ENCODE measurements around the gene MRPL12.

MRPL12 gene

GRCh38 chr17:81705518-81706231 lies 2.5 kb downstream of the MRPL12 start:
- DNase-seq (ENCODE audit: low read depth): no peak
- Histone ChIP-seq H3K4me1 (ENCODE audit: control insufficient read depth, insufficient read depth, low read length) (peaks cover 32% of the 10 kb centered on the region), H3K27me3 (replicated peaks; ENCODE audit: control insufficient read depth, insufficient read depth, low read length) (no peaks in the 10 kb centered on the region), H3K9me3 (ENCODE audit: control insufficient read depth, low read length) (no peaks in the 10 kb centered on the region), H3K4me3 (ENCODE audit: low read length) (no peak overlapping the region), H3K36me3 (ENCODE audit: control insufficient read depth, insufficient read depth, low read length, severe bottlenecking) (peaks cover 40% of the 10 kb centered on the region), H3K9ac (ENCODE audit: low read length) (no peak overlapping the region)

DNA sequence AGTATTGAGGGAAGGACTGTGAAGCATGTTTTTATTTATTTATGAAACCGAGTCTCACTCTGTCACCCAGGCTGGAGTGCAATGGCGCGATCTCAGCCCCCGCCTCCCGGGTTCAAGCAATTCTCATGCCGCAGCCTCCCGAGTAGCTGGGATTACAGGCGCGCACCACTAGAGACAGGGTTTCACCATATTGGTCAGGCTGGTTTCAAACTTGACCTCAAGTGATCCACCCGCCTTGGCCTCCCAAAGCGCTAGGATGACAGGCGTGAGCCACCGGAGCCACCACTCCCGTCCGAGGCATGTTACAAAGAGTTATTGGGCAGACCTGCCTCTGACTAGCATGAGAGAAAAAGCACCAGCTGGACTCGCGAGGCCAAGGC lies 3.1 kb downstream of the MRPL12 start:
- Histone ChIP-seq H3K9ac (ENCODE audit: low read length) (no peak overlapping the region), H3K9me3 (ENCODE audit: control insufficient read depth, low read length) (no peaks in the 10 kb centered on the region), H3K4me3 (ENCODE audit: low read length) (no peak overlapping the region), H3K36me3 (ENCODE audit: control insufficient read depth, insufficient read depth, low read length, severe bottlenecking) (peaks cover 35% of the 10 kb centered on the region), H3K4me1 (ENCODE audit: control insufficient read depth, insufficient read depth, low read length) (peaks cover 36% of the 10 kb centered on the region), H3K27me3 (replicated peaks; ENCODE audit: control insufficient read depth, insufficient read depth, low read length) (no peaks in the 10 kb centered on the region)
- no peak for DNase-seq (ENCODE audit: low read depth)

DNA sequence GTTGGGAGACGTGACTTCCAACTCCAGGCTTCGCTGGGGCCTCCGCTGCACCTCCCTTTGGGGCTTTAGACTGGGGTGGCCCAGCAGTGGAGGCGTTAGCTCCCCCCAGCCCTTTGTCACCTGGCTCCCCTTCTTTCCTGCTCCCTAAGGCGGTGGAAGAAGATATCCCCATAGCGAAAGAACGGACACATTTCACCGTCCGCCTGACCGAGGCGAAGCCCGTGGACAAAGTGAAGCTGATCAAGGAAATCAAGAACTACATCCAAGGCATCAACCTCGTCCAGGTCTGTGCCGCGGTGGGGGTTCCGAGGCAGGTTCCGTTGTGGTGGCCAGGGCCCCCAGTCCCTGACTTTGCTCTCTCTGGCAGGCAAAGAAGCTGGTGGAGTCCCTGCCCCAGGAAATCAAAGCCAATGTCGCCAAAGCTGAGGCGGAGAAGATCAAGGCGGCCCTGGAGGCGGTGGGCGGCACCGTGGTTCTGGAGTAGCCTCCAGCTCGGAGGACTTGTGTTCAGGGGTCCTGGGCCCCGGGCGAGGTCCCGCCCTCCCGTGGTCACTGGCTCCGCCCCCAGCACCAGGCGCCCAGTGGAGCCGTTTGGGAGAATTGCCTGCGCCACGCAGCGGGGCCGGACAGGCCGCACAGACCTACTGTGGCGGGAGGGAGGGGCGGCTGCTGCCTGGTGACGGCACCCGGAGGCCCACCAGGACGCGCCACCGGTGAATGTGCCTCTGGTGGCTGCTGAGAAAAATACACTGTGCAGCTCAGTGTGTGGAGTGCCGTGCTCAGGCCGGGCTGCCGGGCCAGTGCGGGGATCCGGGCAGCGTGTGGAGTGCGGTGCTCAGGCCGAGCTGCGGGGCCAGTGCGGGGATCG lies 3.8 kb downstream of the MRPL12 start:
- H3K4me3 ChIP-seq (ENCODE audit: low read length): no peak overlapping the region
- no peaks in the 10 kb centered on the region for H3K9me3 ChIP-seq (ENCODE audit: control insufficient read depth, low read length)
- no peak overlapping the region for H3K9ac ChIP-seq (ENCODE audit: low read length)
- peaks cover 31% of the 10 kb centered on the region for H3K4me1 ChIP-seq (ENCODE audit: control insufficient read depth, insufficient read depth, low read length)
- DNase-seq (ENCODE audit: low read depth): no peak
- H3K27me3 ChIP-seq (replicated peaks; ENCODE audit: control insufficient read depth, insufficient read depth, low read length): no peaks in the 10 kb centered on the region
- peaks cover 30% of the 10 kb centered on the region for H3K36me3 ChIP-seq (ENCODE audit: control insufficient read depth, insufficient read depth, low read length, severe bottlenecking)

- Histone ChIP-seq H3K36me3 (ENCODE audit: control insufficient read depth, insufficient read depth, low read length, severe bottlenecking) (peaks cover 30% of the 10 kb centered on the region), H3K4me3 (ENCODE audit: low read length) (no peak overlapping the region), H3K4me1 (ENCODE audit: control insufficient read depth, insufficient read depth, low read length) (peaks cover 31% of the 10 kb centered on the region), H3K27me3 (replicated peaks; ENCODE audit: control insufficient read depth, insufficient read depth, low read length) (no peaks in the 10 kb centered on the region), H3K9ac (ENCODE audit: low read length) (no peak overlapping the region), H3K9me3 (ENCODE audit: control insufficient read depth, low read length) (no peaks in the 10 kb centered on the region)
- DNase-seq (ENCODE audit: low read depth): no peak
Observed at GRCh38 chr17:81707725-81708646, 4.8 kb downstream of the MRPL12 start.

GRCh38 chr17:81708739-81709185 lies 5.6 kb downstream of the MRPL12 start:
- Histone ChIP-seq H3K36me3 (ENCODE audit: control insufficient read depth, insufficient read depth, low read length, severe bottlenecking) (peaks cover 30% of the 10 kb centered on the region), H3K4me3 (ENCODE audit: low read length) (no peak overlapping the region), H3K4me1 (ENCODE audit: control insufficient read depth, insufficient read depth, low read length) (peaks cover 39% of the 10 kb centered on the region), H3K9me3 (ENCODE audit: control insufficient read depth, low read length) (no peaks in the 10 kb centered on the region), H3K9ac (ENCODE audit: low read length) (no peak overlapping the region), H3K27me3 (replicated peaks; ENCODE audit: control insufficient read depth, insufficient read depth, low read length) (no peaks in the 10 kb centered on the region)
- DNase-seq (ENCODE audit: low read depth): no peak

GRCh38 chr17:81710514-81711308 lies 7.5 kb downstream of the MRPL12 start:
- Histone ChIP-seq H3K9me3 (ENCODE audit: control insufficient read depth, low read length) (no peaks in the 10 kb centered on the region), H3K36me3 (ENCODE audit: control insufficient read depth, insufficient read depth, low read length, severe bottlenecking) (peaks cover 21% of the 10 kb centered on the region), H3K27me3 (replicated peaks; ENCODE audit: control insufficient read depth, insufficient read depth, low read length) (no peaks in the 10 kb centered on the region), H3K4me1 (ENCODE audit: control insufficient read depth, insufficient read depth, low read length) (peaks cover 39% of the 10 kb centered on the region), H3K4me3 (ENCODE audit: low read length) (peak overlapping the region; percentile 81), H3K9ac (ENCODE audit: low read length) (peak overlapping the region; percentile 79)
- no peak for DNase-seq (ENCODE audit: low read depth)

GRCh38 chr17:81711814-81712467 lies 8.8 kb downstream of the MRPL12 start, which contains the start of gene SLC25A10:
Gene SLC25A10 (plus strand): TSS chr17:81712284. CDS start chr17:81712427, 143 bp downstream.
- H3K9me3 ChIP-seq (ENCODE audit: control insufficient read depth, low read length): no peaks in the 10 kb centered on the region

GRCh38 chr17:81712468-81713003 lies 9.4 kb downstream of the MRPL12 start:
- Histone ChIP-seq H3K4me1 (ENCODE audit: control insufficient read depth, insufficient read depth, low read length) (peaks cover 39% of the 10 kb centered on the region), H3K9me3 (ENCODE audit: control insufficient read depth, low read length) (no peaks in the 10 kb centered on the region), H3K4me3 (ENCODE audit: low read length) (peak overlapping the region; percentile 81), H3K36me3 (ENCODE audit: control insufficient read depth, insufficient read depth, low read length, severe bottlenecking) (peaks cover 4% of the 10 kb centered on the region), H3K9ac (ENCODE audit: low read length) (peak overlapping the region; percentile 79), H3K27me3 (replicated peaks; ENCODE audit: control insufficient read depth, insufficient read depth, low read length) (no peaks in the 10 kb centered on the region)
- peak; percentile 59 for DNase-seq (ENCODE audit: low read depth)

More at GRCh38 chr17:81711814-81712467, 8.8 kb downstream of the MRPL12 start, which contains the start of gene SLC25A10:
- peaks cover 39% of the 10 kb centered on the region for H3K4me1 ChIP-seq (ENCODE audit: control insufficient read depth, insufficient read depth, low read length)
- H3K4me3 ChIP-seq (ENCODE audit: low read length): peak within 1 kb of the TSS; percentile 81
- peak; percentile 92 for DNase-seq (ENCODE audit: low read depth)
- peak within 1 kb of the TSS; percentile 79 for H3K9ac ChIP-seq (ENCODE audit: low read length)
- H3K36me3 ChIP-seq (ENCODE audit: control insufficient read depth, insufficient read depth, low read length, severe bottlenecking): peaks cover 10% of the 10 kb centered on the region
- H3K27me3 ChIP-seq (replicated peaks; ENCODE audit: control insufficient read depth, insufficient read depth, low read length): no peaks in the 10 kb centered on the region

GRCh38 chr17:81713004-81713555 lies 9.9 kb downstream of the MRPL12 start:
- Histone ChIP-seq H3K36me3 (ENCODE audit: control insufficient read depth, insufficient read depth, low read length, severe bottlenecking) (no peaks in the 10 kb centered on the region), H3K27me3 (replicated peaks; ENCODE audit: control insufficient read depth, insufficient read depth, low read length) (no peaks in the 10 kb centered on the region), H3K4me1 (ENCODE audit: control insufficient read depth, insufficient read depth, low read length) (peaks cover 39% of the 10 kb centered on the region), H3K9me3 (ENCODE audit: control insufficient read depth, low read length) (no peaks in the 10 kb centered on the region), H3K9ac (ENCODE audit: low read length) (peak overlapping the region; percentile 79), H3K4me3 (ENCODE audit: low read length) (peak overlapping the region; percentile 81)
- DNase-seq (ENCODE audit: low read depth): peak; percentile 22
